NCI-H2081 treated with DMSO at 0.1 percent for 48 hours (cell line): Measurements from ENCODE around the gene BORCS6.
"Not testable (repeated sequence)": the region's sequence is repeated elsewhere in the genome, so short reads cannot be mapped to it uniquely, and the experiment has no call there.

Experiments used
- DNase-seq: peaks from one replicate; lab custom pipeline; 2025; lab: John Stamatoyannopoulos, UW

Gene BORCS6

DNA sequence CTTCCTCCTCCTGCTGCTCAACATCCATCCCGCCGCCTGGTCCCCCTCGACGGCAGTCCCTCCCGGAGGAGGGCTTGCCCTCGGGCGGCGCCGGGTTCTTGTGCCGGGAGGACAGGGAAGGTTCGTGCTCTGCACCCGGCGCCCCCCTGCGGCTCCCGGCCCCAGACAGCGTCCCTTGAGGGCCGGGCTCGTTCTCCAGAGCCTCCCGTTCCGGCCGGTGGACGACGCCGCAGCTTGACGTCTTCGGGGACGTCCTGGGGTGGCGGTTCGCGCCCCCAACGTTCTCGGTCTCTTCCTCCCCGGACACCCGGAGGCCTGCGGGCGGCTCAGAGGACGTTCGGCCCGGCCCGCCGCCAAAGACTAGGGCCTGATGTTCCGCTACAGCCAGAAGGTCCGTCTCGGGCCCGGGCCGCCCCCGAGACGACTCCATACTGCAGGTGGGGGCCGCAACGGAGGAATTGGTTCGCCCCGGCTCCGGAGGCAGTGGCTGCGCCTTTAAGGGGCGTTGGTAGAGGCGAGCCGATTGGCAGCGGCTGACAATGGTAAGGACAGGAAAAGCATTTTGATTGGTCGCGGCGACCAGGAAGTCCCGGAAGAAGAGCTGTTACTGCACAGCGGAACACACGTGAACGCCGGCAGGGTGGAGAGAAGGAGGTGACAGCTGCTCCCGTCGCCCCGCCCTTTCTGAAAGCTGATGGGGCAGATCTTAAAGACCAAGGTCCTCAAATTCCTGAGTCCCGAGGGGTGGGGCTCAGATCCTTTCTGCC is at the start of gene BORCS6:
TSS of gene BORCS6 (minus strand) at position 470 of the 767 bp plus-strand sequence. CDS start at position 430, 40 bp downstream.
- DNase-seq = peak; percentile 73

DNA sequence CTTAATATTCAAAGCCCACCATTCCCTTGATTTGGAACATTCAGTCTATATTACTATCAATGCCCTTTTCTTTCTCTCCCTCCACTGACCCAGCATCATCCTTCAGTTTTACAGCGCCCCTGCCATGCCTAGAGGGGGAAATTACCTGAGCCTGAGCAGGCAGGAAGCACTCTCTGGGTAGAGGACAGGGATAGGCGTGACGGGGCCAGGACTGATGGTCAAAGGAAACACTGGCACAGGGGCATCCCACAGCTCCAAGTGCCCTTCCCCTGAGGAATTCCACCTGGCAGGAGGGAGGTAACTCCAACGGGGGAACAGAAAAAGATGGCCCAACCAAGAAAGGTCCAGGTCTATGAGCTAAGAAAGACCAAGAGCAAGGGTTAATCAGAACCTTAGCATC is 47.9 kb upstream of the BORCS6 start:
- DNase-seq = no peak

DNA sequence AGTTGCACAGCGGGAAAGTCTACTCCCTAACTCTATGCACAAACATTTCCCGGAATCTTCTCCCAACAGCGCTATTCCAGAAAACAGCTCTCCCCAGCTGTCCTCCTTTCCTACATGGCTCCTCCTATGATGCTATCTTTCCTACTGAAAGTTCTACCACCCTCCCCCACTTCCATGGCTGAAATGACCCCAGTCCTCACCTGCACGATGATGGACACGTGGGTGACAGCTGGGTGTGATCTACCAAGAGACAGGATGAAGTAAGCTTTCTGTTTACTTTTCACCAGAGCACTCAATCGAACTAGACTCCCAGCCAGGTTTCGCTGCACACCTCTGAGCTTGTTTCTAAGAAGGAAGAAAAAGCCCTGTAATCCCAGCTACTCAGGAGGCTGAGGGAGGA is 47.2 kb upstream of the BORCS6 start:
- no peak for DNase-seq

DNA sequence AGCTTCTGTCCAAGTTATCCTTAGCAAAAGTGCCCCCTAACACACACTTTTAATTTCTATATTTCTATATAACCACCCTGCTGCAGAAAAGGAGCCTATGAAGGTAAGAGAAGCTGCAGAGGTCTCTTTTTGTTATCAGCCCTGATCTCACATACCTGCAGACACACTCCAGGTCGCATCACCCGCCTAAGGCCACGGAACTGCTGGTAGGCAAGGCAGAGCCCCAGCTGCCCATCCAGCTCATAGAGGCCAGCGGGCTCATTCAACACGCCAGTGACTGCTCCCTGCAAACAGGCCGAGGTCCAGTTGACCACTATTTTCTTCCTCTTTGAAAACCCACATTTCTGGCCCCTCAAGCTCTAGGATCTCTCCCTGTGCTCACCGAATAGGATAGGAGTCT is 45.7 kb upstream of the BORCS6 start:
- DNase-seq = no peak

DNA sequence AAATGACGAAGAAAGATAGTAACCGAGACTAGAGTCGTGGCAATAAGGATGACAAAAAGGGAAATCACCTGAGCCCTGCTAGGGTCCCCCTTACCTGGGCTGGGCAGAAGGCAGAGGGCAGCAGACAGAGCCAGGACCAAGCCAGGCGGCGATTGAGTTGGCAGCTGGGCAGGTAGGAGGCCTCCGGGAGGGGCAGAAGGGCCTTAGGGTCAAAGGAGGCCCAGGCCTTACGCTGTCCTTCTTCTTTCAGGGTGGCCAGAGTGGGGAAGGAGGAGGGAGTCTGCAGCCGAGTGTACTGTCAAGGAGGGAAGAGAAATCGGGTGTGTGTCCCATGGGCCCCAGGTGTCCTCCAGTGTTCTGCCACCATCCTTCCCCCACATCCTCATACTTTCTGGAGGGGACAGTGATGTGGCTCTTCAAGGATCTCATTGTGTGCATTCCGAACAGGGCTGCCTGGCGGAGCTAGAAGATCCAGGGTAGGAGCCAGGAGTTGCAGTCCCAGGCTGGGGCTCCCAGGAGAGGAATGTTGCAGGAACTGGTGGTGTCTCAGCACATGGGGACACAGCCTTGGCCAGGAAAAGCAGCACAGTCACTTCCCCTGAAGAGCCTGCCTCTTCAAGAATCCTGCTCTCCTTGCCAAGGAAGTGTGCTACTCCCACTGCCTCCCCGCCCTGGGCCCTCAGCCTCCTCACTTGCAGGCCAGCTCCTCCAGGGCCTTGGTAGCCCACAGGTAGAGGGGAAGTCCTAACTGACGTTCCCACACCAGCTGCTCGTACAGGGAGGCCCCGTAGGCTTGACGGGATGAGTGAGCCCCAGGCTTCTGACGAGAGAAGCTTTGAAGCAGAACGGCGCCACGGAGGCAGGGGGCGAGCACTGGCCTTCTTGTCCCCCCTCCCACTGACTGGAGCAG is 44.6 kb upstream of the BORCS6 start:
- DNase-seq = no peak

DNA sequence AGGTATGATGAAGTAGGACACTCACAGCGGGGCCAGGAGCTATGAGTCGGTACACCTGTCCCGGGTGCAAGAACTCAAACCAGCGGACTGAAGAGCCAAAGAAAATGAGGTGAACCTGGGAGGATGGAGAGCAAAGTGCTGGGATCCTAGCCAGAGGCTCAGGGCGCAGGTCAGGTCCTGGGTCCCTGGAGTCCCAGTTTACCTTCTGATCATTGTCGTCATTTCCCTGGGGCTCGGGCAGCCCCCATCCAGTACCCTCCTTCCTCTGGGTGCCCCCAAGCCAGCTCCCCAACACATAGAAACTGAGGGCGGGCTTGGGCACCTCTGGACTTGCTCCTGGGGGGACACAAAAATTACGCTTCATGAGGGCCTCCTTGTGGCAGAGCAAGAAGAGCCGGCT is 41.7 kb upstream of the BORCS6 start:
- no peak for DNase-seq

DNA sequence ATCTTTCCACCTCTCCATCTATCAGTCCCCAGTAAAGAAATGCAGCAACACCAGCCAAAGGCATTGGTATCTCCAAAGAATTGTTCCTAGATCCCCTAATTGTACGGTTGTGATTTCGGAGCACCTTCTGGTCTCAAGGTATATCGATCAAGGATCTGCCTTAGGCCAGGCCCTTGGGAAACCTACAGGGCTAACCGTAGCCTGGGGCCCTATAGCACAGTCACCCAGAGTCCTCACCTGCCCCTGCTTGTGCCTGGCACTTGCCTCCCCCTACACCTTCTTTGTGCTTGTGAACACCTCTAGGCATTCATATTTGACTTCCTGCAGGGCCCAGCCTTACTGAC is 37.2 kb upstream of the BORCS6 start:
- DNase-seq = no peak

DNA sequence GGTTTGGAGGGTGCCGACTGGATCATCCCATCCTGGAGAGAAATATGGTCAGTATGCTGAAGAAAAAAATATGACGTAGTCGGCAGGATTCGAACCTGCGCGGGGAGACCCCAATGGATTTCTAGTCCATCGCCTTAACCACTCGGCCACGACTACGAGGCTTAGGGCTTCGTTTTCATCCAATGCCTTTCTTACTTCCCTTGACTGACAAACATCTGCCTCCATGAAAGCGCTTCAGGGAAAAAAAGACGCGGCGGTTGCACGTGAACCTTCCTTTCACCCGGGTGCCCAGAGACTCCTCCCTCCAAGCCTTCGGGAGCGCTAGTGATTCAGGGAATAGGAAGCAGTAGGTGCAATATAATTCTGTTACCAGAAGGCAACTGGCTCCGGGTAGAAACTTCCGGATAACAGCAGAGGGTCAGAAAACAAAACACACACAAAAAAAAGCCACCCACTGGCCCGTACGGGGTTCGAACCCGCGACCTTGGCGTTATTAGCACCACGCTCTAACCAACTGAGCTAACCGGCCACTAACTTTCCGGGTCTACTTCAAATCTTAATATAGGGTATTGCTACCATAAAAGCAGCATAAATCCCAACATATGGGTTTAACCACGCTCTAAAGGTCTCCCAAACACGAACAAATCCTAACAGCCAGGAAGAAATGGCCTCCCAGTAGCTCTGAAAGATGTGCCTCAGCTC is 36.7 kb upstream of the BORCS6 start:
- DNase-seq = no peak

DNA sequence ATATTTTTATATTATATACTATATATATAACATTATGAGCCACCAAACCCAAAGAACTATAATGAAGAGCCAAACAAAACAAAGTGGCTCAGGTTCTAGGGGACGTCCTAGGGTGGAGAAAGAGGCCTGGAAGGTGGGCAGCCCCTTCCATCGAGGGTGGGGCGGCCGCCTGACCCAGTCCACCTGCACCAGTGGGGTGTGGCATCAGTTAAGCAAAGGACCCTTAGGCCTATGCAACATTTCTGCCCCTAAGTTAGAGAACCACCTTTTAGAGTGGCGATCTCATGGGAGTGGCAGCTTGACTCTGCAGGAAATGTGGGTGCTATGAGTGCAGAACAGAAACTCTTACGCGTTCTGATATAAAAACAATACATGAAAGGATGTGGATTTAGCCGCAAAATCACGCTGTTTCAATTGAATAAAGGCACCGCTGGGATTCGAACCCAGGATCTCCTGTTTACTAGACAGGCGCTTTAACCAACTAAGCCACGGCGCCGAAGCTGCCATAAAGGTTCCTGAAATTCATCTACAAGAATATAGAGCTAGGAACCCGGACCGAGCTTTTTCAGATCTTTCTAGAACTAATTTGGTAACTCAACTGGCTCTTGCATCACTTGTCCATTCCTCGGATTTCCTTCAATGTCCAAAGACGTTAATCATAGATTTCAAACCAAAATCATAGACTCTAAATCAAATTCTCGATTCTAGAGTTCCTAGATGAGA is 36.0 kb upstream of the BORCS6 start:
- no peak for DNase-seq

DNA sequence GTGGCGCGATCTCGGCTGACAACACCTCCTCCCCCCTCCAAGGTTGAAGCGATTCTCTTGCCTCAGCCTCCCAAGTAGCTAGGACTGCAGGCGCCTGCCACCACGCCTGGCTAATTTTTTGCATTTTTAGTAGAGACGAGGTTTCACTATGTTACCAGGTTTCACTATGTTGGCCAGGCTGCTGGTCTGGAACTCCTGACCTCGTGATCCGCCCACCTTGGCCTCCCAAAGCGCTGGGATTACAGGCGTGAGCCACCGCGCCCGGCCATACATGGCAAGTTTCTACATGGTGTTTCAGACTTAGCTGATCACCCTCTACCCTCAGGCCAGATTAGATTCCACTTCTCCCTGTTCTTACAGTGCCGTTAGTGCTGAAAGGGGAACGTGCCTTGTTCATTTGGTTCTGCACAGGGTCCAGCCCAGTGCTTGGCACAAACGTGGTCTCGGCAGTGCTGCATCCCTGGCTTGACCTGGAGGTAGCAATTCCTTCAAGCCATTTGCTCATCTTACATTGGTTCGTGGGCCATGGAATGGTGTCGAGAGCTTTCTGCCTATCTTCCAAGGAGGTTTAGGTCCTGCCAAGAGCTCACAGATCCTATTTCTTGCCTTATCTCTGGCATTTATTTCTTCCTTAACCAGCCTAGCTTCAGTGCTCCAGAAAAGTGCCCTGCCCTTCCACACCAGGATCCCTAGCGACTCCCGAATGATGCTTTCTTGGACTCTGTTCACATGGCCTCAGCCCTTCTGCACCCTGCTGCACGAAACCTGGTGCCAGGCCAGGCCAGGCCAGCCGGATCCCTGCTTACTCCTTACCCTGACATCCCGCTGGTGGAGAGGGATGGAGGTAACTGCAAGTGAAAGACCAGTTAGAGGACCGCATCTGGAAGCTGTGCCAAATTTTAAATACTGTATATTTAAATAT is 35.2 kb upstream of the BORCS6 start:
- DNase-seq = no peak

DNA sequence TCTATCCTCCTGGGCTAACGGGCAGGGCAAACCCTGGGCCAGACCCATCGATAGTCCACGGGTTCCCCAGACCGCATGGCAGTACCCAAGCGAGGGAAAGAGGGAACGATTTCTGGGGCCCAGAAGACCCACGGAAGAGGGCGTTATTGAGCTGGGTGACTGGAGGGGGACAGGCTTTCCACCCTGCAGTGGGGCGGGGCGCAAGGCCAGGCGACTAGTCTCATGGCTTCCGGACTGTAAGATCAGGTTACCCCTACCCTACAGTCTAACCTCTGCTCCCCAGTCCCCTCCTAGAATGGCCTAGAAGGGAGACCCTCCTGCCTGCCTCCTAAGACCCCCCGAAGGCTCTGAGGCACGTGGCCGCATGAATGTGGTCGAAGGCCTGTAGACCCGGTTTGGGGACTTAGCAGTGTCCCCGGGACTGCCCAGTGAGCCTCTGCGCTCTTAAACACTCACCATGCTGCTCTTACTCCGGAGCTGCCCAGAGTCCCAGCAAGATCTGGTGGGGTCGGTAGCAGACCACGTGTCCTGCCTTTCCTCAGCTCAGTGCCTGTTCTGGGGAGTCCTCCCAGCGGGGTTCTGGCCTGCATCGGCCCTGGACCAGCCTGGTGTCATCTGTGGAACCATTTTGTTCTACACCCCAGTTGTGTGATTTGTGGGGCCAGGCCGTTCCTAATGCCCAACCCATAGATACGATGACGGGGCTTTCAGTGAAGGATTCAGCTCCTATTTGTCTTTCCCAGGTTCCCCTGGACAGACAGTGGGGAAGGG is 33.6 kb upstream of the BORCS6 start:
- no peak for DNase-seq

DNA sequence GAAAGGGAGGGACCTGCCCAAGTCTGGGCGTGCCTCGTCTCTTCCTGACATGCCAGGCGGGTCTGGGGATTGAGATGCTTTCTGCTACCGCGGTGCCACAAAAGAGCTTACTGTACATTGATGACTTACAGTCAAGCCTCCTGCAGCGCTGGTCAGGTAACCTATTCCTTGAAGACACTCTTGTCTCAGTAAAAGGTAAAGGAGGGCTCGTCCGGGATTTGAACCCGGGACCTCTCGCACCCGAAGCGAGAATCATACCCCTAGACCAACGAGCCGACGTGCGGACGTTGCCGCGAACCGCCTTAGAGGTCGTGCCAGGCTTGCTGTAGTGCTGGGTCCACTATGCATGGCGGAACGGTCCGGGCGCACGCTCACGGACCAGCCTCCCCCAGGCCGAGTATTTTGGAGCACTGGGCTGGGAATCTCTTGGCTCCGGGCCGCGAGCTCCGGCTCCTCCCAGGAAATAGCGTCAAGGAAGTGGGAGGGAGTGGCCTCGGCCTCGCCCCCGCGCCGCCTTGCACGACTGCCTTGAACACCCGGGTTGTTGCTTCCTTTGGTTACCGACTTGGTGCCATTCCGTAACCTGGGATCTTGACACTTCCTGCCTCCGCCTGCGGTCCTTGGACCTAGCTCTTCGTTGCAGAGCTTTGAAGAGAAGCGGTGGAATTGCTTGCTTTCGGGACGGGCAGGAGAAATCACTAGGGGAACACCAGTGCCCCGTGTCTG is 32.8 kb upstream of the BORCS6 start:
- peak; percentile 39 for DNase-seq

DNA sequence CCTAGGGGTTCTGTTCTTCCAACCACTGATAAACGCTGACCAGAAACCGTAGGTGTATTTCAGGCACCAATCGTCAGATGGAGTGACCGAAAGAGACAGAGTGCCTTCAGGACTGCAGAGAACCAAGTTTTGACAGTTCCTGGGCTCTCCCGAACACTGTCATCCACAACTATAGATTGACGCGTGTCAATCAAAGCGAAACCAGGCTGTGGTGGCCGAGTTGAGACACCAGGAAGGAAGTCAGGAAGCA is 32.3 kb upstream of the BORCS6 start:
- DNase-seq = no peak

DNA sequence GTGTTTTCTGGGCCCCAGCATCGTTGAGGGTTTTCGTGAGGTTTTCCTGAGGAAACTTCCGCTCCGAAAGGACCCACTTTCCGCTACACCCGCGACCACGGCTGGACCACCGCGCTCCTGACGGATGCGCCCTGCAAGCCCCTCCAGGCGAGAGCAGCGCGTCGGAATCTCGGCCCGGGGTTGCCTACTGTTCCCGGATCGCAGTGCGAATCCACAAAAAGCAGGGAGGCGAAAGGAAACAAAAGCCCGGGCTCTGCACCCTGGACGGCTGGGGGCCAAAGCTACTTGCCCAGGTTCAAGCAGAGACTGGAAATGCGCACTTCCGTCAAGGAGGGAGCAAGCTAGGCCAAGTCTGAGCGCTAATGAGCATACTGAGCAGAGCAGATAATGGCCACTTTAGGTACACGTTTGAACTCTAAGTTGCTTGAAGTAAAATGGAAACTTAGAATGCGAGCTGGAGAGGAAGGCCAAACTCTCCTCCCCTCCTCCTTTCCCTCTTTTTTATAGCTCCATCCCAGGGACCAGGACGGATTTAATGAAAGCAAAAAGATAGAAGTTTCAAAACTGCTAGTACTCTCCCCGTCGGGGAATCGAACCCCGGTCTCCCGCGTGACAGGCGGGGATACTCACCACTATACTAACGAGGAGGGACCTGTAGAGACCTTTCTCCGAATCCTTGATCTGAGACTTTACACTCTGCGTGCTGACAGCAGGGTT is 31.8 kb upstream of the BORCS6 start:
- peak; percentile 65 for DNase-seq

DNA sequence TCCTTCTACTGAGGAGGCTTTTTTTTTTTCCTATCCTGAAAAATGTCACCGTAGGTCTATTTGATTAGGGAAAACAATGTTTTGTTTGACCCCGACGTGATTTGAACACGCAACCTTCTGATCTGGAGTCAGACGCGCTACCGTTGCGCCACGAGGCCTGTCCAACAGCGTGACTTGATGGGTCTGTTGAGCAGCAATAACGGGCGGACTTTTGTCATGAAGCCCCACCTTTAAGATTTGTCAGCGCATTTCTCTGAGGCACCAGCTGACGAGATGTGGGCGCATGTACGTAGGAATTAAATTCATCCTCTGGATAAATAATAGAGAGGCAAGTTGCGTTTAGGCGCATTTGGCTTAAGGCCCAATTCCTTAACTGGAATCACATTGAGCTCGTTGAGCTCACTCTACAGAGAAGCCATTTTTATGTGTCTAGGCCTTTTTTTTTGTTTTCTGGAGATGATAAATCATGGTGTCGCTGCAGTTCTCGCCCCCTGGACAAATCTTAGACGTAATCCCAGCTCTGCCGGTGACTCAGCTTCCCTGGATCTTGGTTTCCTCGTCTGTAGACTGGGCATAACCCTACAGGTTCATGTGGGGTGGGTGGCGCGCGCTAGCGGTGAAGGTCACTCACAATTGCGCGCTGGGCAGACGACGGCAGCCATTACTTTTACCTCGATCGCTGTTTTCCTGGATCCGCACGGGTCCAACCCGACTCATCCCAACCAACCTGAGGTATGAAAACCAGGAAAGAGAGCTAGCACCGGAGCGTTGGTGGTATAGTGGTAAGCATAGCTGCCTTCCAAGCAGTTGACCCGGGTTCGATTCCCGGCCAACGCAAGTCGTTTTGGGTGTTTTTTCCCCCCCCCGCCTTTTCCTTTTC is 31.0 kb upstream of the BORCS6 start:
- DNase-seq = peak; percentile 66

DNA sequence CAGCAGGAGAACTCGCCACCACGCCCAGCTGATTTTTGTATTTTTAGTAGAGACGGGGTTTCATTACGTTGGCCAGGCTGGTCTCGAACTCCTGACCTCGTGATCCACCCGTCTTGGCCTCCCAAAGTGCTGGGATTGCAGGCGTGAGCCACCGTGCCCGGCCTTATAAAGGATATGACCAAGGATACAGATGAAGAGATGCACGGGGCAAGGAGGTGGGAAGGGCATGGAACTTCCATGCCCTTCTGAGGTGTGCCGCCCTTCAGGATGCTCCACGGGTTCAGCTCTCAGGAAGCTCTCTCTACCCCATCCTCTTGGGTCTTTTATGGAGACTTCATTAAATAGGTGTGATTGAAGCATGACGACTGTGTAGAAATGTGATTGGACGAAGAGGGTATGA is 24.0 kb upstream of the BORCS6 start:
- DNase-seq = not testable (repeated sequence)

DNA sequence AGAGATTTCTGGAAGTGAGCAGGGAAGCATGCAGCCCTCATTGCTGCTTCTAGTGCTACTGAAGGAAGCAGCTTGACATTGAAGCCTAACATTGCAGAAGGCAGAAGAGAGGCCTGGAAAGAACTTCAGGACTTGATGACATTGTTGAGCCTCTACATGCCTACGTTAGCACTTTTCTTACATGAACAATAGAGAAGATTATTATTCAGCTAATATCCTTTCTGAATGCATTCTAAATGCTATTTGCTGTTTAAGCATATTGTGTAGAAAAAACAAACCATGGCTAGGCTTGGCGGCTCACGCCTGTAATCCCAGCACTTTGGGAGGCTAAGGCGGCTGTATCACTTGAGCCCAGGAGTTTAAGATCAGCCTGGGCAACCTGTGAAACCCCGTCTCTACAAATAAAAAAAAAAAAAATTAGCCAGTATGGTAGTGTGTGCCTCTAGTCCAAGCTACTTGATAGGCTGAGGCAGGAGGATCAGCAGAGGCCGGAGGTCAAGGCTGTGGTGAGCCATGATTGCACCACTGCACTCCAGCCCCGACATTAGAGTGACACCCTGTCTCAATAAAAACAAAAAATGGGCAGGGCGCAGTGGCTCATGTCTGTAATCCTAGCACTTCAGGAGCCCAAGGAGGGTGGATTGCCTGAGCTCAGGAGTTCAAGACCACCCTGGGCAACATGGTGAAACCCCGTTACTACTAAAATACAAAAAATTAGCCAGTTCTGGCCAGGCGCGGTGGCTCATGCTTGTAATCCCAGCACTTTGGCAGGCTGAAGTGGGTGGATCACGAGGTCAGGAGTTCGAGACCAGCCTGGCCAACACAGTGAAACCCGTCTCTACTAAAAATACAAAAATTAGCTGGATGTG is 22.6 kb upstream of the BORCS6 start:
- DNase-seq = no peak
